ENCODE results near the gene GLRX5.
"Not testable (repeated sequence)": the region's sequence is repeated elsewhere in the genome, so short reads cannot be mapped to it uniquely, and the experiment has no call there.

GLRX5 gene

DNA sequence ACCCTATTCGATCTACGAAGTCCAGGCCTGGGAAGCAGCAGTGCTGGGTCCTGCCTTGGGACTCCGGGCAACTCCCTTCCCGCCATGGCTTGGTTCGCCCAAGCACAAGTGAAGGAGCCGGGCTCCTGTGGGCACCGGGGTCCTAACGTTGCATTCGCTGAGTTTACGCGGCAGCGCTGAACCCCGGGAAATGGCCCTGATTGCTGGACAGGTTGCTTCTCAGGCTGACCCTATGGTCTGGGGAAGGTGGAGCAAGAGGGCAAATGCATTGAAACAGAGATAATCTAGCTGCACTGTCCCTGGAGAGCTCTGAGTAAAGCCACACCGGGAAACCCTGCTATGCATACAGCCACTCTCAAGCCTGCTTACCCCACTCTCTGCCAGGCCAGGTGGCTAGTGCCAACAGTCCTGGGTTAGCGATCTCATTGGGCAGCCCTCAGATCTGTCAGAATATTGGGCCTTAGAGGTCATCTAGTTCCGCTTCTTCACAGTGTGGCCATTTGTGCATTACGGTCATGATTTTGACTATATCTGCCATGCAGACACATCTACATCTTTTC lies 29.7 kb upstream of the GLRX5 start:
- no peak for TF ChIP-seq ZFX (IDR thresholded peaks at IDR 0.05; ENCODE audit: borderline replicate concordance)
- TF ChIP-seq CTCF (IDR thresholded peaks at IDR 0.05) = no peak
- H3K27ac ChIP-seq = no peak overlapping the region

GRCh38 chr14:95507174-95507573 lies 27.7 kb upstream of the GLRX5 start:
- TF ChIP-seq CTCF (IDR thresholded peaks at IDR 0.05) (no peak), ZFX (IDR thresholded peaks at IDR 0.05; ENCODE audit: borderline replicate concordance) (no peak)
- H3K27ac ChIP-seq = no peak overlapping the region

GRCh38 chr14:95507701-95508103 lies 27.1 kb upstream of the GLRX5 start:
- no peak overlapping the region for H3K27ac ChIP-seq
- TF ChIP-seq CTCF (IDR thresholded peaks at IDR 0.05) (no peak), ZFX (IDR thresholded peaks at IDR 0.05; ENCODE audit: borderline replicate concordance) (no peak)

DNA sequence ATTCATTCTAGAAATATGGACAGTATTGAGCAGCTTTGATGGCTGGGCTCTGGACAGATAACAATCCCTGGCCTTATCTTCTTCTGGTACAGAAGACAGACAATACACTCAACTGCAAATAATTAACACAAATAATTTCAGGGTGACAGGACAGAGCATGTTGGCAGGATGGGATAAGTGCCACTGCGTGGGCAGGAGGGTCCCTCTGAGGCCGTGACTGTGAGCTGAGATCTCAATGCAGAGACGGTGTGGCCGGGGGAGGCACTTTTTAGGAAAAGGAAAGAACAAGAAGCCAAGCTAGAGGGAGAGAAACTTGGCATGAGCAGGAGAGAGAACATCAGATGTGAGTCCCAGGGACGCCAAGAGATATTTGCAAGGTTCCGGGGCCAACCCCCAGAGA lies 26.5 kb upstream of the GLRX5 start:
- no peak overlapping the region for H3K27ac ChIP-seq
- TF ChIP-seq ZFX (IDR thresholded peaks at IDR 0.05; ENCODE audit: borderline replicate concordance) = no peak
- no peak for TF ChIP-seq CTCF (IDR thresholded peaks at IDR 0.05)

GRCh38 chr14:95509495-95509894 lies 25.4 kb upstream of the GLRX5 start:
- TF ChIP-seq CTCF (IDR thresholded peaks at IDR 0.05) (no peak), ZFX (IDR thresholded peaks at IDR 0.05; ENCODE audit: borderline replicate concordance) (no peak)
- no peak overlapping the region for H3K27ac ChIP-seq

GRCh38 chr14:95510344-95510743 lies 24.5 kb upstream of the GLRX5 start:
- H3K27ac ChIP-seq = not testable (repeated sequence)

GRCh38 chr14:95510804-95511203 lies 24.0 kb upstream of the GLRX5 start:
- TF ChIP-seq CTCF (IDR thresholded peaks at IDR 0.05) (no peak), ZFX (IDR thresholded peaks at IDR 0.05; ENCODE audit: borderline replicate concordance) (no peak)
- H3K27ac ChIP-seq = no peak overlapping the region

- no peak overlapping the region for H3K27ac ChIP-seq
- TF ChIP-seq ZFX (IDR thresholded peaks at IDR 0.05; ENCODE audit: borderline replicate concordance) = no peak
- TF ChIP-seq CTCF (IDR thresholded peaks at IDR 0.05) = no peak
These were observed 23.2 kb upstream of the GLRX5 start for GRCh38 chr14:95511687-95512086.

All from 22Rv1 (cell line).